SK-N-SH treated with all-trans-retinoic acid at 6 μM for 48 hours (cell line): Measurements from ENCODE around the gene OR2T11.

Experiments
- ATAC-seq: fragments of 200-7000 bp; cut with Tn5 transposase; 3 replicates; pipeline ENCODE4 v1.9.1; 2020; ENCODE audit warnings: mild to moderate bottlenecking, moderate library complexity
- ARNTL ChIP-seq: fragments of 450-650 bp; formaldehyde crosslinking; IDR thresholded peaks from 2 replicates; pipeline ENCODE4 v1.5.0; 2020; ENCODE audit warnings: low read depth, mild to moderate bottlenecking, moderate library complexity, borderline replicate concordance
- BACH2 ChIP-seq: fragments of 250-450 bp; sonication (Bioruptor Pico); IDR thresholded peaks from 2 replicates; pipeline ENCODE4 v1.9.0; 2021; ENCODE audit warnings: mild to moderate bottlenecking, borderline replicate concordance
- CSDC2 ChIP-seq: fragments of 250-450 bp; sonication (Bioruptor Pico); IDR thresholded peaks from 2 replicates; pipeline ENCODE4 v1.5.0; 2020; ENCODE audit warnings: mild to moderate bottlenecking, moderate library complexity
- CSRNP3 ChIP-seq: fragments of 250-450 bp; sonication (Bioruptor Pico); IDR thresholded peaks from 2 replicates; pipeline ENCODE4 v1.5.1; 2021; ENCODE audit warnings: mild to moderate bottlenecking, moderate library complexity
- ESRRG ChIP-seq: fragments of 250-450 bp; sonication (Bioruptor Pico); IDR thresholded peaks from 2 replicates; pipeline ENCODE4 v1.6.1; 2021; ENCODE audit warnings: mild to moderate bottlenecking
- ISL1 ChIP-seq: fragments of 250-450 bp; sonication (Bioruptor Pico); IDR thresholded peaks from 2 replicates; pipeline ENCODE4 v2.1.2; 2022; ENCODE audit warnings: mild to moderate bottlenecking, moderate library complexity
- OSR1 ChIP-seq: fragments of 250-450 bp; sonication (Bioruptor Pico); IDR thresholded peaks from 2 replicates; pipeline ENCODE4 v1.8.0; 2022; ENCODE audit warnings: moderate library complexity, mild to moderate bottlenecking, inconsistent platforms
- RARB ChIP-seq: fragments of 250-450 bp; sonication (Bioruptor Pico); IDR thresholded peaks from 2 replicates; pipeline ENCODE4 v1.8.0; 2021; ENCODE audit warnings: mild to moderate bottlenecking, moderate library complexity
- SNAI2 ChIP-seq: fragments of 250-450 bp; sonication (Bioruptor Pico); IDR thresholded peaks from 2 replicates; pipeline ENCODE4 v1.5.0; 2020; ENCODE audit warnings: mild to moderate bottlenecking, moderate library complexity
- TCF4 ChIP-seq: fragments of 250-450 bp; sonication (Bioruptor Pico); IDR thresholded peaks from 2 replicates; pipeline ENCODE4 v1.8.0; 2021; ENCODE audit warnings: mild to moderate bottlenecking, moderate library complexity, borderline replicate concordance
- TOX ChIP-seq: fragments of 250-450 bp; sonication (Bioruptor Pico); IDR thresholded peaks from 2 replicates; pipeline ENCODE4 v1.8.0; 2021; ENCODE audit warnings: mild to moderate bottlenecking, moderate library complexity, borderline replicate concordance
- TSHZ2 ChIP-seq: fragments of 250-450 bp; sonication (Bioruptor Pico); IDR thresholded peaks from 2 replicates; pipeline ENCODE4 v1.5.0; 2020; ENCODE audit warnings: mild to moderate bottlenecking, moderate library complexity
- ZC3H10 ChIP-seq: fragments of 250-450 bp; sonication (Bioruptor Pico); IDR thresholded peaks from 2 replicates; pipeline ENCODE4 v1.5.1; 2021; ENCODE audit warnings: mild to moderate bottlenecking, moderate library complexity
- ZFP3 ChIP-seq: fragments of 250-450 bp; sonication (Bioruptor Pico); IDR thresholded peaks from 2 replicates; pipeline ENCODE4 v1.5.0; 2020; ENCODE audit warnings: mild to moderate bottlenecking, moderate library complexity
- ZFP30 ChIP-seq: fragments of 450-650 bp; formaldehyde crosslinking; IDR thresholded peaks from 2 replicates; pipeline ENCODE4 v1.5.0; 2022; ENCODE audit warnings: mild to moderate bottlenecking, moderate library complexity
- ZNF565 ChIP-seq: fragments of 450-650 bp; formaldehyde crosslinking; conservative IDR thresholded peaks from 2 replicates; pipeline ENCODE4 v1.5.0; 2020; ENCODE audit warnings: low read depth, mild to moderate bottlenecking, moderate library complexity
- ZNF8 ChIP-seq: fragments of 450-650 bp; formaldehyde crosslinking; IDR thresholded peaks from 2 replicates; pipeline ENCODE4 v1.5.0; 2020; ENCODE audit warnings: mild to moderate bottlenecking, moderate library complexity
- TF ChIP-seq, protein P1 (sequence below): fragments of 250-450 bp; sonication (Bioruptor Pico); IDR thresholded peaks from 2 replicates; pipeline ENCODE4 v1.8.0; 2020; ENCODE audit warnings: mild to moderate bottlenecking, moderate library complexity, borderline replicate concordance
- TF ChIP-seq, protein P2 (sequence below): fragments of 250-450 bp; sonication (Bioruptor Pico); IDR thresholded peaks from 2 replicates; pipeline ENCODE4 v1.5.1; 2020; ENCODE audit warnings: low read depth, mild to moderate bottlenecking, moderate library complexity
- TF ChIP-seq, protein P3 (sequence below): fragments of 250-450 bp; sonication (Bioruptor Pico); IDR thresholded peaks from 2 replicates; pipeline ENCODE4 v1.8.0; 2021; ENCODE audit warnings: low read depth, mild to moderate bottlenecking, moderate library complexity, borderline replicate concordance

Gene OR2T11

GRCh38 chr1:248585266-248585665 is 49.6 kb downstream of the OR2T11 start:
- ATAC-seq, result no peak
- TF ChIP-seq ZC3H10 (CRISPR knock-in tag) (no peak), CSRNP3 (no peak), ZFP30 (CRISPR knock-in tag) (no peak), ZFP3 (CRISPR knock-in tag) (no peak), TSHZ2 (no peak), ESRRG (CRISPR knock-in tag) (no peak), ARNTL (no peak), BACH2 (CRISPR knock-in tag) (no peak), SNAI2 (CRISPR knock-in tag) (no peak)
- TF ChIP-seq, protein P1, sequence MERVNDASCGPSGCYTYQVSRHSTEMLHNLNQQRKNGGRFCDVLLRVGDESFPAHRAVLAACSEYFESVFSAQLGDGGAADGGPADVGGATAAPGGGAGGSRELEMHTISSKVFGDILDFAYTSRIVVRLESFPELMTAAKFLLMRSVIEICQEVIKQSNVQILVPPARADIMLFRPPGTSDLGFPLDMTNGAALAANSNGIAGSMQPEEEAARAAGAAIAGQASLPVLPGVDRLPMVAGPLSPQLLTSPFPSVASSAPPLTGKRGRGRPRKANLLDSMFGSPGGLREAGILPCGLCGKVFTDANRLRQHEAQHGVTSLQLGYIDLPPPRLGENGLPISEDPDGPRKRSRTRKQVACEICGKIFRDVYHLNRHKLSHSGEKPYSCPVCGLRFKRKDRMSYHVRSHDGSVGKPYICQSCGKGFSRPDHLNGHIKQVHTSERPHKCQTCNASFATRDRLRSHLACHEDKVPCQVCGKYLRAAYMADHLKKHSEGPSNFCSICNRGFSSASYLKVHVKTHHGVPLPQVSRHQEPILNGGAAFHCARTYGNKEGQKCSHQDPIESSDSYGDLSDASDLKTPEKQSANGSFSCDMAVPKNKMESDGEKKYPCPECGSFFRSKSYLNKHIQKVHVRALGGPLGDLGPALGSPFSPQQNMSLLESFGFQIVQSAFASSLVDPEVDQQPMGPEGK (CRISPR knock-in tag), result no peak
- TF ChIP-seq, protein P2, sequence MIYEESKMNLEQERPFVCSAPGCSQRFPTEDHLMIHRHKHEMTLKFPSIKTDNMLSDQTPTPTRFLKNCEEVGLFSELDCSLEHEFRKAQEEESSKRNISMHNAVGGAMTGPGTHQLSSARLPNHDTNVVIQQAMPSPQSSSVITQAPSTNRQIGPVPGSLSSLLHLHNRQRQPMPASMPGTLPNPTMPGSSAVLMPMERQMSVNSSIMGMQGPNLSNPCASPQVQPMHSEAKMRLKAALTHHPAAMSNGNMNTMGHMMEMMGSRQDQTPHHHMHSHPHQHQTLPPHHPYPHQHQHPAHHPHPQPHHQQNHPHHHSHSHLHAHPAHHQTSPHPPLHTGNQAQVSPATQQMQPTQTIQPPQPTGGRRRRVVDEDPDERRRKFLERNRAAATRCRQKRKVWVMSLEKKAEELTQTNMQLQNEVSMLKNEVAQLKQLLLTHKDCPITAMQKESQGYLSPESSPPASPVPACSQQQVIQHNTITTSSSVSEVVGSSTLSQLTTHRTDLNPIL (CRISPR knock-in tag), result no peak

DNA sequence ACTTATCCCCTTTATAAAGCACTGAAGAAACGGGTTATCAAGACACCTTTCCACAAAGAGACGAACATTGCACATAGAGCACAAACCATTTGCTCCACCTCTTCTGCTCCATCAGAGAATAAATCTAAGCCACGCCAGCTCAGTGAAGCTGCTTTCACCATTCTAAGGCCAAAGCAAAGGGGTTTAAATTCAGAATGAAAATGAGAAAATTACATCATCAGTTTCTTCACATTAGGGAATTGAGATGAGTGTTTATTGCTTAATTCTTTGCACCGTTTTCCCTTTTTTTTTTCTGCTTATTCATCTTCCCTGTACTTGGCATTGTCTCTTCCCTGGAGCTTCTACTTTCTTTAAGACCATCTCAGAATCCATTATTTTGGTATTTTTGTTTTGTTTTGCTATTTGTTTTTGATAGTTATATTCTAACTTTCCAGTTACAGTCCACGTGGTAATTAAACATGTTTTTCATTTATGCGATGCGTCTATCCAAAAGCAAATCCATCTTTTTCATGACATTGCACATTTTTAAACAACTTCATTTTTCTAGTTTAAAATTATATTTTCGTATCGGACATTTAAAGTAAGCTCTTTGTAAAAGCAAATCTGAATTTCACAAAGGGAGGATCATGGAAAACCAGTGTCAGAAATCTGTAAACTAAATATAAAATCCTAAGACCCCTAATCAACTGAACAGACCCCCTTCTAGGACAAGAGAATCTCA is 58.5 kb downstream of the OR2T11 start:
- ATAC-seq, result no peak
- TF ChIP-seq TCF4 (CRISPR knock-in tag), result no peak
- no peak for TF ChIP-seq ZFP3 (CRISPR knock-in tag)
- TF ChIP-seq ZNF8 (CRISPR knock-in tag), result no peak
- TF ChIP-seq, protein P3, sequence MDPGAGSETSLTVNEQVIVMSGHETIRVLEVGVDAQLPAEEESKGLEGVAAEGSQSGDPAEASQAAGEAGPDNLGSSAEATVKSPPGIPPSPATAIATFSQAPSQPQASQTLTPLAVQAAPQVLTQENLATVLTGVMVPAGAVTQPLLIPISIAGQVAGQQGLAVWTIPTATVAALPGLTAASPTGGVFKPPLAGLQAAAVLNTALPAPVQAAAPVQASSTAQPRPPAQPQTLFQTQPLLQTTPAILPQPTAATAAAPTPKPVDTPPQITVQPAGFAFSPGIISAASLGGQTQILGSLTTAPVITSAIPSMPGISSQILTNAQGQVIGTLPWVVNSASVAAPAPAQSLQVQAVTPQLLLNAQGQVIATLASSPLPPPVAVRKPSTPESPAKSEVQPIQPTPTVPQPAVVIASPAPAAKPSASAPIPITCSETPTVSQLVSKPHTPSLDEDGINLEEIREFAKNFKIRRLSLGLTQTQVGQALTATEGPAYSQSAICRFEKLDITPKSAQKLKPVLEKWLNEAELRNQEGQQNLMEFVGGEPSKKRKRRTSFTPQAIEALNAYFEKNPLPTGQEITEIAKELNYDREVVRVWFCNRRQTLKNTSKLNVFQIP (CRISPR knock-in tag), result no peak
- no peak for TF ChIP-seq ARNTL
- TF ChIP-seq ISL1 (CRISPR knock-in tag), result no peak
- TF ChIP-seq CSRNP3, result no peak
- TF ChIP-seq ZNF565, result no peak
- TF ChIP-seq RARB (CRISPR knock-in tag), result no peak
- TF ChIP-seq, protein P2 (CRISPR knock-in tag), result no peak
- TF ChIP-seq SNAI2 (CRISPR knock-in tag), result no peak
- TF ChIP-seq BACH2 (CRISPR knock-in tag), result no peak
- no peak for TF ChIP-seq TOX
- no peak for TF ChIP-seq CSDC2 (CRISPR knock-in tag)
- TF ChIP-seq, protein P1 (CRISPR knock-in tag), result no peak
- no peak for TF ChIP-seq ZFP30 (CRISPR knock-in tag)
- no peak for TF ChIP-seq OSR1 (CRISPR knock-in tag)
- TF ChIP-seq TSHZ2, result no peak
- no peak for TF ChIP-seq ZC3H10 (CRISPR knock-in tag)
